ENCODE measurements around the gene CMTM1. TPM values are rescaled to one million over a fixed set of nuclear protein-coding genes. Genes with fewer than 3 reads are reported as not detected.

The CMTM1 gene
- total RNA-seq, 1 donor from 2014 or later: 0.95 TPM

- intact Hi-C loops (cut with micrococcal nuclease): loop anchor here (1.0 kb wide), 3 partner anchors 9 to 15 kb away; no protein-coding TSS in a partner anchor
Observed at GRCh38 chr16:66538910-66539309, 27.3 kb upstream of the CMTM1 start.

GRCh38 chr16:66539623-66540469 is 26.4 kb upstream of the CMTM1 start:
- peaks cover 55% of the 10 kb centered on the region for H3K4me1 Mint-ChIP-seq
- DNase-seq (no peak), ATAC-seq (ENCODE audit: low read depth) (peak; percentile 78)
- no peak for TF ChIP-seq CTCF (IDR thresholded peaks at IDR 0.05)
- H3K27ac Mint-ChIP-seq: peak overlapping the region; percentile 43
- ChIA-PET CTCF (no interaction called here), POLR2A (interaction anchor here (0.7 to 1.9 kb wide), 6 partner anchors 8 to 103 kb away, joined by 3 to 10 read pairs (median 4); partner anchors contain the start of gene CKLF)
- peak overlapping the region; percentile 65 for H3K4me3 Mint-ChIP-seq
- H3K36me3 Mint-ChIP-seq (ENCODE audit: low read depth): no peaks in the 10 kb centered on the region
- H3K9me3 Mint-ChIP-seq: no peaks in the 10 kb centered on the region
- intact Hi-C loops (cut with micrococcal nuclease): loop anchor here (1.0 kb wide), 3 partner anchors 9 to 16 kb away; no protein-coding TSS in a partner anchor
- no peaks in the 10 kb centered on the region for H3K27me3 Mint-ChIP-seq

More at GRCh38 chr16:66538910-66539309, 27.3 kb upstream of the CMTM1 start:
- DNase-seq (no peak), ATAC-seq (ENCODE audit: low read depth) (no peak)
- TF ChIP-seq CTCF (IDR thresholded peaks at IDR 0.05): no peak
- POLR2A ChIA-PET: interaction anchor here (1.1 to 1.9 kb wide), 2 partner anchors 9 to 13 kb away, joined by 4 to 10 read pairs; partner anchors contain the start of gene CKLF
- Mint-ChIP-seq H3K9me3 (no peaks in the 10 kb centered on the region), H3K27ac (no peak overlapping the region), H3K4me3 (peak overlapping the region; percentile 65), H3K36me3 (ENCODE audit: low read depth) (no peaks in the 10 kb centered on the region), H3K4me1 (peaks cover 50% of the 10 kb centered on the region), H3K27me3 (no peaks in the 10 kb centered on the region)
- CTCF ChIA-PET: interaction anchor here (1.3 kb wide), 1 partner anchor 51 kb away, joined by 4 read pairs; no protein-coding TSS in a partner anchor

GRCh38 chr16:66541388-66542355 is 24.6 kb upstream of the CMTM1 start:
- no peaks in the 10 kb centered on the region for H3K27me3 Mint-ChIP-seq
- H3K9me3 Mint-ChIP-seq: no peaks in the 10 kb centered on the region
- TF ChIP-seq CTCF (IDR thresholded peaks at IDR 0.05): no peak
- DNase-seq (no peak), ATAC-seq (ENCODE audit: low read depth) (no peak)
- ChIA-PET CTCF (no interaction called here), POLR2A (interaction anchor here (0.7 to 1.3 kb wide), 3 partner anchors 10 to 19 kb away, joined by 3 to 4 read pairs (median 4); no protein-coding TSS in a partner anchor)
- H3K36me3 Mint-ChIP-seq (ENCODE audit: low read depth): no peaks in the 10 kb centered on the region
- no peak overlapping the region for H3K27ac Mint-ChIP-seq
- no peak overlapping the region for H3K4me3 Mint-ChIP-seq
- peaks cover 71% of the 10 kb centered on the region for H3K4me1 Mint-ChIP-seq
- intact Hi-C loops (cut with micrococcal nuclease): no loop called here

GRCh38 chr16:66542396-66542795 is 23.8 kb upstream of the CMTM1 start:
- TF ChIP-seq CTCF (IDR thresholded peaks at IDR 0.05): no peak
- ChIA-PET CTCF (no interaction called here), POLR2A (interaction anchor here (1.3 kb wide), 1 partner anchor 20 kb away, joined by 4 read pairs; no protein-coding TSS in a partner anchor)
- DNase-seq: no peak
- Mint-ChIP-seq H3K4me1 (peaks cover 74% of the 10 kb centered on the region), H3K27ac (no peak overlapping the region), H3K4me3 (no peak overlapping the region), H3K27me3 (no peaks in the 10 kb centered on the region), H3K36me3 (ENCODE audit: low read depth) (no peaks in the 10 kb centered on the region), H3K9me3 (no peaks in the 10 kb centered on the region)
- ATAC-seq (ENCODE audit: low read depth): no peak
- intact Hi-C loops (cut with micrococcal nuclease): no loop called here
